Esophagus (tissue), 2 donors: ENCODE results near the gene RBFOX1. TPM values are rescaled to one million over a fixed set of nuclear protein-coding genes. Genes with fewer than 3 reads are reported as not detected.

Experiments used
- H3K27ac ChIP-seq, 2 donors: one replicate each; pipeline ENCODE4 v1.5.1; 2013; ENCODE audit warnings: low read depth in 2 of 2, mild to moderate bottlenecking in 2 of 2, inconsistent platforms in 1 of 2, low read length in 1 of 2, moderate library complexity in 1 of 2
- H3K27me3 ChIP-seq, 2 donors: one replicate each; pipeline ENCODE4 v1.6.1; 2013; ENCODE audit warnings: low read length in 2 of 2, control low read depth in 1 of 2, mild to moderate bottlenecking in 1 of 2; ENCODE audit not compliant: insufficient read depth in 2 of 2, control insufficient read depth in 1 of 2
- H3K36me3 ChIP-seq, 2 donors: one replicate each; pipeline ENCODE4 v1.6.1; 2013; ENCODE audit warnings: low read length in 1 of 2; ENCODE audit not compliant: control insufficient read depth in 2 of 2, insufficient read depth in 2 of 2
- H3K4me1 ChIP-seq, 2 donors: one replicate each; pipeline ENCODE4 v1.6.1; 2013; ENCODE audit warnings: low read length in 1 of 2; ENCODE audit not compliant: control insufficient read depth in 2 of 2, insufficient read depth in 2 of 2
- H3K4me3 ChIP-seq, 2 donors: one replicate each; pipeline ENCODE4 v1.5.1; 2013; ENCODE audit warnings: low read length in 2 of 2, mild to moderate bottlenecking in 2 of 2, low read depth in 1 of 2, moderate library complexity in 1 of 2
- H3K9me3 ChIP-seq, 2 donors: one replicate each; pipeline ENCODE4 v1.6.1; 2013; ENCODE audit warnings: mild to moderate bottlenecking in 2 of 2, low read depth in 1 of 2, low read length in 1 of 2, moderate library complexity in 1 of 2; ENCODE audit not compliant: control insufficient read depth in 2 of 2, insufficient read depth in 1 of 2
- WGBS, 2 donors: extraction: QIAGEN DNeasy Blood & Tissue Kit; methylation state at CpG; one replicate each; pipeline ENCODE4 v1.1.7; 2013; 5-methylcytosine and 5-hydroxymethylcytosine counted together
- polyA plus RNA-seq, 2 donors: library from polyadenylated mRNA; stranded (reverse); fragments of 200-250 nt; gene quantifications; one replicate each; pipeline ENCODE4 v1.2.3, GENCODE V29; 2013
- donor health status: healthy with polysubstance abuse.
- donor health status: Bipolar disorder and iron deficiency.

The RBFOX1 gene
- polyA plus RNA-seq, 2 donors, result 0.01 to 0.16 TPM

GRCh38 chr16:7513429-7513828, 180.8 kb downstream of the RBFOX1 start:
- 82 to 85% methylated on average over 4 of the region's 4 CpGs for WGBS, 2 donors
- Histone ChIP-seq H3K36me3 (no peaks in the 10 kb centered on the region), H3K27me3 (peaks cover 0 to 3% of the 10 kb centered on the region in 2 donors), H3K4me1 (no peaks in the 10 kb centered on the region), H3K4me3 (no peak overlapping the region), H3K9me3 (peaks cover 0 to 2% of the 10 kb centered on the region in 2 donors), H3K27ac (no peak overlapping the region)

GRCh38 chr16:7515543-7515942, 182.9 kb downstream of the RBFOX1 start:
- 70 to 77% methylated on average over 5 of the region's 5 CpGs for WGBS, 2 donors
- no peak overlapping the region for H3K27ac ChIP-seq

GRCh38 chr16:7517496-7517895, 184.9 kb downstream of the RBFOX1 start:
- peaks cover 0 to 2% of the 10 kb centered on the region in 2 donors for H3K9me3 ChIP-seq
- no peaks in the 10 kb centered on the region for H3K4me1 ChIP-seq
- no peaks in the 10 kb centered on the region for H3K27me3 ChIP-seq
- no peak overlapping the region for H3K4me3 ChIP-seq
- no peaks in the 10 kb centered on the region for H3K36me3 ChIP-seq
- 30 to 50% methylated on average over 2 of the region's 2 CpGs for WGBS, 2 donors
- H3K27ac ChIP-seq, result no peak overlapping the region

More at GRCh38 chr16:7515543-7515942, 182.9 kb downstream of the RBFOX1 start:
- Histone ChIP-seq H3K4me1 (no peaks in the 10 kb centered on the region), H3K9me3 (peaks cover 0 to 2% of the 10 kb centered on the region in 2 donors), H3K27me3 (peaks cover 0 to 3% of the 10 kb centered on the region in 2 donors), H3K4me3 (no peak overlapping the region), H3K36me3 (no peaks in the 10 kb centered on the region)

- no peaks in the 10 kb centered on the region for H3K27me3 ChIP-seq
- no peak overlapping the region for H3K27ac ChIP-seq
- H3K36me3 ChIP-seq, result no peaks in the 10 kb centered on the region
- H3K4me3 ChIP-seq, result no peak overlapping the region
- peaks cover 0 to 2% of the 10 kb centered on the region in 2 donors for H3K9me3 ChIP-seq
- 95 to 96% methylated on average over 25 of the region's 25 CpGs for WGBS, 2 donors
- H3K4me1 ChIP-seq, result no peaks in the 10 kb centered on the region
These were observed 185.5 kb downstream of the RBFOX1 start for GRCh38 chr16:7518158-7518557.

GRCh38 chr16:7521834-7522233, 189.2 kb downstream of the RBFOX1 start:
- Histone ChIP-seq H3K4me1 (no peaks in the 10 kb centered on the region), H3K27me3 (no peaks in the 10 kb centered on the region), H3K27ac (no peak overlapping the region), H3K9me3 (peaks cover 0 to 2% of the 10 kb centered on the region in 2 donors), H3K36me3 (no peaks in the 10 kb centered on the region), H3K4me3 (no peak overlapping the region)
- 72 to 82% methylated on average over 6 of the region's 6 CpGs for WGBS, 2 donors

GRCh38 chr16:7524419-7524818, 191.8 kb downstream of the RBFOX1 start:
- Histone ChIP-seq H3K4me1 (no peaks in the 10 kb centered on the region), H3K27me3 (no peaks in the 10 kb centered on the region), H3K36me3 (no peaks in the 10 kb centered on the region), H3K9me3 (peaks cover 0 to 2% of the 10 kb centered on the region in 2 donors), H3K4me3 (no peak overlapping the region), H3K27ac (no peak overlapping the region)
- 57 to 60% methylated on average over 5 of the region's 5 CpGs for WGBS, 2 donors

GRCh38 chr16:7526736-7527135, 194.1 kb downstream of the RBFOX1 start:
- H3K9me3 ChIP-seq, result peaks cover 0 to 2% of the 10 kb centered on the region in 2 donors
- H3K36me3 ChIP-seq, result no peaks in the 10 kb centered on the region
- 90 to 95% methylated on average over 6 of the region's 6 CpGs for WGBS, 2 donors
- H3K4me3 ChIP-seq, result no peak overlapping the region
- no peak overlapping the region for H3K27ac ChIP-seq
- no peaks in the 10 kb centered on the region for H3K27me3 ChIP-seq
- H3K4me1 ChIP-seq, result peaks cover 0 to 2% of the 10 kb centered on the region in 2 donors

- 90 to 93% methylated on average over 6 of the region's 6 CpGs for WGBS, 2 donors
- no peak overlapping the region for H3K4me3 ChIP-seq
- no peak overlapping the region for H3K27ac ChIP-seq
- H3K36me3 ChIP-seq, result no peaks in the 10 kb centered on the region
- no peaks in the 10 kb centered on the region for H3K27me3 ChIP-seq
- H3K4me1 ChIP-seq, result peaks cover 0 to 2% of the 10 kb centered on the region in 2 donors
- H3K9me3 ChIP-seq, result peaks cover 2 to 5% of the 10 kb centered on the region in 2 donors
These were observed 199.9 kb downstream of the RBFOX1 start for GRCh38 chr16:7532534-7532933.

GRCh38 chr16:7534749-7535148, 202.1 kb downstream of the RBFOX1 start:
- 78 to 79% methylated on average over 7 of the region's 7 CpGs for WGBS, 2 donors
- Histone ChIP-seq H3K27me3 (no peaks in the 10 kb centered on the region), H3K36me3 (no peaks in the 10 kb centered on the region), H3K4me1 (peaks cover 0 to 2% of the 10 kb centered on the region in 2 donors), H3K4me3 (no peak overlapping the region), H3K9me3 (peaks cover 2 to 5% of the 10 kb centered on the region in 2 donors), H3K27ac (no peak overlapping the region)

- peaks cover 2% of the 10 kb centered on the region in 2 donors for H3K9me3 ChIP-seq
- H3K4me3 ChIP-seq, result no peak overlapping the region
- 66 to 69% methylated on average over 3 of the region's 3 CpGs for WGBS, 2 donors
- no peaks in the 10 kb centered on the region for H3K27me3 ChIP-seq
- no peaks in the 10 kb centered on the region for H3K36me3 ChIP-seq
- no peaks in the 10 kb centered on the region for H3K4me1 ChIP-seq
- H3K27ac ChIP-seq, result no peak overlapping the region
These were observed 208.4 kb downstream of the RBFOX1 start for GRCh38 chr16:7541026-7541425.
